Pons (tissue), 1 donor: ENCODE results near the gene SMPD3.

Source experiments
- DNase-seq: peaks from one replicate; pipeline ENCODE4 v3.0.0-alpha.2; 2016; ENCODE audit warnings: low spot score

The SMPD3 gene

DNA sequence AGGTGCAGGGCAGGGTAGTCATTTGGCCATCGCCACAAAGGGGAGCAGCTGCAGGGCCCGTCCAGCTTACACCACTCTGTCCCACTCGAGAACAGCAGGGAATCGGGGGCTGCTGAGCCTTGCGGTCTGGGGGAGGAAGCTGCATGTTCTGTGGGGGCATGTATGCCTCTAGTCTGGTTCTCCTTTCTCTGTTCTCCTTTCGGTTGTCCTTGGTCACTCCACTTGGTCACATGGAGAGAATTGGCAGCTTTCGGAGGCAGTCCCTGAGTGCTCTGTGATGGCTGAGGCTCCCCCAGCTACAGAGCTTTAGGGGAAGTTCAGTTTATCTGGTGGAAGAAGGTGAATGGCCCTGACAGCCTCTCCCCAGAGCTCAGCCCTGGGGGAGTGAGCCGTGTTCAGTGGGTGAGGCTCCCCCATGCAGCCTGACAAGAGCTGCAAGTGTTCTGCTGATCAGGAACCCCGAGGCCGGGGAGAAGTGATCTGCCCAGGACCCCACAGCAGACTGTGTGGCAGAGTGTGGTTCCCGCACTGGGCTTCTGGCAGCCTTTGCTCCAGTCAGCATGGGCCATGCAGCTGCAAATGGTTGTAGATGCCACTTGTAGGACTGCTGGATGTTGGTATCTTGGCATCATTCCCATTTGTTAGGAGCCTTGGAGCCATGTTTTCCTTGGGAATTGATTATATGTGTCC lies 22.3 kb upstream of the SMPD3 start:
- DNase-seq: peak; percentile 90

GRCh38 chr16:68469796-68470460 lies 21.6 kb upstream of the SMPD3 start:
- DNase-seq: no peak

- no peak for DNase-seq
These were observed 20.5 kb upstream of the SMPD3 start for GRCh38 chr16:68468842-68469241.

- no peak for DNase-seq
These were observed 17.9 kb upstream of the SMPD3 start for GRCh38 chr16:68466174-68466573.

- DNase-seq: no peak
These were observed 15.6 kb upstream of the SMPD3 start for GRCh38 chr16:68463904-68464303.

DNA sequence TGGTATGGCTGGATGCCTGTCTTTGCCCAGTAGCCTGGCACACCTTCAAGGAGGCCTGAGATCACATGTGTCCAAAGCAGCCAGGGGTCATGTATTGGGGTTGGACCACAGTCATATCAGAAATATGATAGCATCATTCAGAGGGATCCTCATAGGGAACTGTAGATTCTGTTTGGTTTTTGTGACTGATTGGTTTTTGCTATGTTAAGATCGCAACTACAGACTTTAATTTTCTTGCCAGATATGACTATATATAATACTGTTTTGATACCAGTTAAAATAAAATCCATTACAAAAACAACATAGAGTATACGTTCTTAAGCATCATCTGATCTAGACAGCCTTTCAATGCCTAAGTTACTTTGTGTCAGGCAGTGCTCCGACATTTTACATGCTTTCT lies 11.8 kb upstream of the SMPD3 start:
- DNase-seq: no peak

DNA sequence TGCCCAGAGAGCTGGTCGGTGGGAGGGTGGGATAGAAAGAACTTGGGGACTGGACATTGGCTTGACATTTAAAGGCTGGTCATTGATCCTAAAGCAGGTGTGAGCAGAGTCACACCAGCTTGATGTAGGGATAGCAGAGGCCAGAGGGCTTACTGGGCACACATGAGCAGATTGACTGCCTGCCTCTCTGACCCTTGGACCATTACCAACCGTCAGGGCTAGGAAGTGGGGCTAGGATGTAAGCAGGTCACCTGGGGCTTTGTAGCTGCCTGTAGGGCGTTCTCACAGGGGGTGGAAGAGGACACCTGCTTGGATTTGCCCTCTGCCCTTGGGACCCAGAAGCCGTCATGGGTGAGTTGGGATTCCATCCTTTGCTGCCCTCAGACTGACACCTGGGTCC lies 11.1 kb upstream of the SMPD3 start:
- DNase-seq: no peak

DNA sequence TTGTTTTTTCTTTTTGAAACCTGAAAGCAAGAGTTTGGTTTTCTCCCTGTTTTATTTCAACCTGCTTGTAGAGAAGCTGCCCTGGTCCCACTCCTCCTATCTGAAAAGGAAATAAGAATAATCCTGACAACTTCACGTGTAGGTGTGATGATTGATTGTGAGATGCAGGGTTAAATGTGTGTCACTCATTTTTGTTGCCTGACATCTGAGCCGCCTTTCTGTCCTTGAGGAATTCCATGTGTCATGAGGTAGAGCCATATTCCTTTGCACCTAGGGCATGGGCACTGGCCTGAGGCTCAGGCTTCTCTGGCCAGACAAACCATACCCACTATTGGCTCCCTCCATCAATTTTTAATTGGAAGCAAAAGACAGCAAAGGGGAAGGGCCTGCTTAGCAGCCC lies 10.2 kb upstream of the SMPD3 start:
- DNase-seq: no peak

DNA sequence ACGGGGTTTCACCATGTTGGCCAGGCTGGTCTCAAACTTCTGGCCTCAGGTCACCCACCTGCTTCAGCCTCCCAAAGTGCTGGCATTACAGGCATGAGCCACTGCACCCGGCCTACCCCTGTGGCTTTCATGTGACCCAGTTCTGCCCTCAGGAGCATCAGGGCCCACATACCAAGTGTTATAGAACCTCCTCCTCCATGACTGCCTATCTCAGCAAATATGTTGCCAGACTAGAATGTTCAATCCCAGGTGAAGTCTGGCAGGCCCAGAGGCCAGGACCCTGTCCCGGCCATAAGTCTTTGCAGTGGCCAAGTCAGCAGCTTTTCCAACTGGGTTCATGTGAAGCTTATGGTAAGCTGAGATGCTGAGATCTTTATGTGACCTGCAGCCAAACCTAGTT lies 9.8 kb upstream of the SMPD3 start:
- no peak for DNase-seq

DNA sequence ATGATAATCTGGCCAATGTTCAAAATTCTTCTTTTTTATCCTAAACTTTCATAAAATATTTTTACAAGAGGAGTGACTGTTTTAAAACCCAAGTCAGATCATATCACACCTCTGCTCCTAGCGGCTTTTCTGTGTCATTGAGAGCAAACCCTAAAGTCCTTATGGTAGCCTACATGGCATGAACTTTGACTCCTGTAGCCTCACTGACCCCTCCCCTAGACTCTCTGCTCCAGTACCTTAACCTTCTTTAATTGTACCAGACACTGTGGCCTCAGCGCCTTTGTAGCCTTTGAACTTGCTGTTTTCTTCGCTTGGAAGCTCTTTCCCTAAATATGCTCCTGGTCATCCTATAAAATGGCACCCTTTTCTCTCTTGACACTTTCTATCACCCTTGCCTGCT lies 7.3 kb upstream of the SMPD3 start:
- DNase-seq: no peak

DNA sequence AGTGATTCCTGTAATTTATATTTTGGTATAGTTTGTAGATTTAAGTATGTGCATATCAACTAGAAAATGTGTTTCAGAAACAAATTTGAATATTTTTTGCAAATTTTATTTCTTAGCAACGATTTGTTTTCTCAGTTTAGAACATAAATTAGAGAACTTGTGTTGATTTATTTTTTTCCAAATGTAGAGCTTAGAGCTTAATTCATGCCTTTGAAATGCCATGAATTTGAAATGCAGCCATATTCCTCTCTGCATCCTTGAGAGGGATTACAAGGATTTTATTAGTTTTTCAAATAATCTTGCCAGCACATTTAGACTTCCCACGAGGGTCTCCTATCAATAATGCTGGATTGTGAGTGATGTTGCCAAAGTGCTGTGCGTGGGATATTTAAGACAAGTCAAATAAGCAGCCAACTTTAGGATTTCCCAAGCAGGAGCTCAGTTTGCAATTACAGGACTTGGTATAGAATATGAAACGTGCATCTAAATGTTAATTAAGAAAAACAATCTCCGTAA lies 6.7 kb upstream of the SMPD3 start:
- DNase-seq: no peak

DNA sequence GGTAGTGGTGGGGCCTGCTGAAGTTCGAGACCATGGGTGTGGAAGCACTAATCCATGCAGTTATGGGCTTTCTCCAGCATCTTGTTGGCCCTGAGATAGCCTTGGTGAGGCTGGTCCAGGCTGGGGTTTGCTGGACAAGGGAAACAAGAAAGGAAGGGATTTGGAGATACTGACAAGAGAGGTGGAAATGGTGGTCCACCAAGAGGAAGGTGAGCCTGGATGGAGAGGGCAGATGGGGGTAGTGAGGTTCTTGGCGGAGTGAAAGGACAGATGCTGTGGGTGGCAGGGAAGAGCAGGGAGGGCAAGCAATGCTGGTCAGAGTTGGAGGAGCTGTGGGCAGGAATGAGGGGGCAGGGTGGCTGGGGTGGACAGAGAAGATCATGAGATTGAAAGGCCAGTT lies 5.5 kb upstream of the SMPD3 start:
- DNase-seq: no peak

DNA sequence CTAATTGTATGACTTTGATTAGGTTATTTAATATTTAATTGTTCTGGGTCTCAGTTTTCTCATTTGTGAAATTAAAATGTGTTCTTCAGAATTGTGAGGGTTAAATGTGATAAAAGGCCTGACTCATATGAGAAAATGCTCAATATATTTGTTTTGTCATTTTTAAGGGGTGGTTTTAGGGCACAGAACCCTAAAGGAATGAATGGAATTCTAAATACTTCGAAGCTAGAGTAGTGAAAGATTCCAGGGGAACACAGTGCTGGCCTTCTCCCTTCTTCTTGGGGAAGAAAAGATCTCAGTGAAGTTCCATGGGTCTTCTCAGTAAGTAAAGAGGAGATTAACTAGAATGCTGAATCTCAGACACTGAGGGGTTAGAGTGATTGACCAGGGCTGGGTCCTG lies 3.9 kb upstream of the SMPD3 start:
- no peak for DNase-seq

DNA sequence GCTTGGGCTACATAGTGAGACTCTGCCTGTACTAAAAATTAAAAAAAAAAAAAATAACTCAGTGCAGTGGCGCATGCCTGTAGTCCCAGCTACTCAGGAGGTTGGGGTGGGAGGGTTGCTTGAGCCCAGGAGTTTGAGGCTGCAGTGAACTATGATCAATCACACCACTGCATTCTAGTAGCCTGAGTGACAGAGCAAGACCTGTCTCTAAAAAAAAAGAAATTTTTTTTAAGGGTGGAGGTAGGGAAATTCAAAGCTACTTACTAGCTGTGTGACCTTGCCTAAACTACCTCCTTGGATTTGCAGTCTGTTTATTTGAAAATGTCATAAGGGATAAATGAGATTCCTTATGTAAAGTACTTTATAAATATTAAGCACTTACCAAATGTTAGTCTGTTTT lies 3.4 kb upstream of the SMPD3 start:
- DNase-seq: no peak

DNA sequence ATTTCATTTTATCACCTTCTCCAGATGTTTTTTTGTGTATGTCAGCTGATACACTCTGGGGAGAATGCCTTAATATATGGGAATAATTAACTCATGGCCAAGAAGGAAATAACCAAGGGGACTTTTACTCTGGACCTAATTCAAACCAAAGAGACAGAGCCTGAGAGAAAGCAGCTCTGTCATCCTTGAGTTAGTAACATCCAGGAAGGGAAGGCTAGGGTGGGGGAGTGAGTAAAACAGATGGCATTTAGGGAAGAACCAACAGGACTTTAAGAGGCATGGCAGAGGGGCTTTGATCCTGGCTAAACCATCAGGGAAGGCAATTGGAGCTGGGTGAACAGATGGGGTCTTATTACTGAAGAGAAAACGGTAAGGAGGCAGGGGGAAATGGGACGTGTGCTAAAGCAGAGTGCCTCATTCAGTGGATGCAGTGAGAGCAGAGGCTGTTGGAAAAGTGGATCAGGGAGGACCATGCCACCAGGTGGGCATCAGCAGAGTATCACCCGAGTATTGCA lies 2.5 kb upstream of the SMPD3 start:
- DNase-seq: no peak

- DNase-seq: no peak
These were observed 502 bp downstream of the SMPD3 start for GRCh38 chr16:68447653-68448359.

DNA sequence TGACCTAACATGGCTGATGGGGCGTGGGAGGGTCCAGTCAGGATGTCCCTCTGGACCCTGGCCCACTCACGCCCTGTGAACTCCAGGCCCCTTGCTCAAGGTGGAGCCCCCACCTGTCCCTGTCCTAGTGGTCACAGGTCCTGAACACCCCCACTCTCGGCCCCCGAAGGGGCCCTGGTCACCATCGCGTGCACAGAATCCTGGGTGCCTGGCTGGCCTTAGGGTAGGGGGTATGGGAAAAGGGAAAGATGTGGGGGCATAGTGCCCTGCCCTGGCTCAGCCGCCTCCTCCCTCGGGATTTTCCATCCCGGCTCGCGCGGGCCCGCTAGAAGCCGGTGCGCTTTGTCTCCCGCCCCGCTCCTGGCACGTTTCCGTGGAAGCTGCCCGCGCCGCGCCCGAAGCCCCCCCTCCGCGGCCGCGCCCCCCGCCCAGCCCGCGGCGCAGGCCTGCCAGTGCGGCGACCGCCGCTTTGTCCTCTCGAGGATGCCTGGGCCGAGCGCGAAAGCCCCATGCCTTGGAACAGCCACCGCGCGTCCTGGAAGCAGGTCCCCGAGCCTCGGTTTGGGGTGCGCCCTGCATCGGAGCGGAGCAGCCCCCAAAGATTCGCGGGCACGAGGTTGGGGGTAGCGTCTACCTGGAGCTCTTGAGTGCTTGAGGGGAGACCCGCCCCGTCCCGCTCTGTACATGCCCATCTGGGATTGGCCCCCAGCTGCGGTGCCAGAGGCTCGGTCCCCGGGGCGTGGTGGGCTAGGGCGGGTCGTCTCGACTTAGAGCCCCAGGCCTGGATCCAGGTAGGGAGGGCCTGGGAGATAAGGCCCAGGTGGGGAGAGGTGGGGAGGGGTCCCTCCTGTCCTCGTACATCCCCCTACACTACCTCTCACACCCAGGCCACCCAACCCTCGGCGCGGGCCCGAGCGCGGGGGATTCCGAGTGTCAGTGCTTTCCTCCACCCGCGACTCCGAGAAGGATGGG lies 1.3 kb downstream of the SMPD3 start:
- DNase-seq: no peak

DNA sequence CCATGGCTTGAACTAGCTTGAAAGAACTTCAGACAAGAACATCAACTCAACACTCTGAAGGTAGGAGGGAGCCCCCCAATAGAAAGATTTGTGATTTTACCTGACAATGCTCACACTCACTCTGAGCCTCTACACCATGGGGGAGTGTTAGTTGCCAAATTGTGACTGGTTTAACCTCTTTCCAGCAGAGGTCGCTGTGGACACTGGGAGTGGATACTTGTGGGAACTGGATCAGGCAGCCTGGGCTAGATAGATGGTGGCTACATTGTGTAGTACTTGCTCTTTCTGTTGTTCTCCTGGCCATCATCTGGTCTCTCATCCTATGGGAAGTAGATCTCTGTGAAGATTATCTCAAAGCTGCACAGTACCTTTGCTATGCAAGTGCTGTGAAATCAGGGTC lies 2.9 kb downstream of the SMPD3 start:
- DNase-seq: peak; percentile 72

DNA sequence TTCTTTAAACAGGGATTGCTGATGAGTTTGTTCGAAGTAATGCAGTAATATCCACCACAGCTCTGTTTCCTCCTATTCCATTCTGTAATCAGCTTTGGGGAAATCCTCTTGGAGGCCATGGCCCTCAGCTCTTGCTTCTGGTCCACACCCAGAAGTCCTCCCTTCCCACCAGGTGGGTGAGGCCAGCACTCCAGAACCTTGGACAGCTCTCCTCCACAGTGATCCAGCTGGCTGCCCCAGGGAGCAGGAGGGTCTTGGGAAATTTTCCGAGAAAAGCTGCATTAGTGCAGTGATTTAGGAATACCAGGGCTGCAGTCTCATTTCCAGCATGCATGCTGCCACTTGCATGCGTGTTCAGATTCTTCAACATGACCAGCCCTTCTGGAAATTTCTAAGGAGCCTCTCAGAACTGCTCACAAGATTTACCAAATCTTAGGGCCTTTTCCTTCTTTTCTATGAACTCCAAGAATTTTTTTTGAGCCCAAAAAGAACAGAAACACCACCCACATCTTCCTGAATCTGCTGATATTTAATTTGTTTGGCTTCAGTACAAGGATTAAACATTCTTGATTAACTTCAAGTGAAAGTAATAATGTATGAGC lies 4.2 kb downstream of the SMPD3 start:
- no peak for DNase-seq

DNA sequence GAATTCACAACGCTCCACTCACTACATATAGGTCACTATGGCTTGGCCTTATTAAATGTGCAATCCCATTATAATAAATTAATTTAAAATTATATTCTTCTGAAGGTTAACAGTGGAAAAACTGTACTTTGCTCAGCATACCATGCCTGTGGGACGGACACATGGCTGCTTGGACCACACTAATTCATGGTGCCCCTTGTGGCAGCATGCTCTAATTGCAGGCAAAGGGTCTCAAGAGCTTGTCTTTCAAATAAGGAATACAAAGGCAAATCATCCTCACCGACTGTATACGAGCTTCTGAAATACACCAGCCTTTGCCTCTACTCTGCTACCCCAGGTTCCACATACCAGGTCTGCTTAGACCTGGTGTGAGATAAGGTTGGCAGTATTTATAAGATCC lies 11.7 kb downstream of the SMPD3 start:
- no peak for DNase-seq

DNA sequence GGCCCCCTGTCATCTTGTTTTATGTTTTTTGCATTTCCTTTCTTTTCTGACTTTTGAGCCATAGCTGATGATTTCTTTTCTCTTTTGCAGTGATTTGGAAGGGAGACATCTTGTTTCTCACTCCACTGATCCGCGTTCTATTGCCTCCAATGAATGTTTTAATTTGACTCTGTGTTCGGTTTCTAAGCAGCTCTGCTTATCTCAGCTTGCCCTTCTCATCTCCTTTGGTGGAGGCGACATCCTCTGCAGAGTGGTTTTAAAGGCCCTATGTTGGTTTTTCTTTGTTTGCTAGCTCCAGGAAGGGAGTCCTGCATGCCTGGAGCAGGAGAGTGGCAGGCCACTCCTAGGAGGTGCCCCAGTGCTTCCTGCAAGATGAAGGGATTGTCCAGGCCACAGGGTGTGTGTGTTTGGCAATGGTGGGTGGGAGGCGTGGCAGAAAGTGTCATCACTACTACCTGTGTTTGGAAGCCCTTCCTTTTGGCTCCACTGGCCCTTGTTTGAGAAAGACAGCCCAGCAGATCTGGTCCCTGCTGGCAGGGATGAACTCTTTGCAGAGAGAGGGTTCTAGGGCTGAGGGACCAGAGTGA lies 13.6 kb downstream of the SMPD3 start:
- no peak for DNase-seq
